Right renal pelvis (tissue), 4 donors: ENCODE data around the gene CHN2. TPM values are rescaled to one million over a fixed set of nuclear protein-coding genes. Genes with fewer than 3 reads are reported as not detected.

ENCODE experiments used
- DNase-seq, 4 donors: peaks; one replicate each; pipeline ENCODE4 v3.0.0-alpha.2; 2013; ENCODE audit warnings: low read depth in 4 of 4, low spot score in 3 of 4, missing footprints in 1 of 4
- polyA plus RNA-seq, 4 donors: library from polyadenylated mRNA; unstranded; fragments of 120-200 nt; gene quantifications; one replicate each; pipeline ENCODE4 v1.2.1, GENCODE V29; 2013; ENCODE audit not compliant: insufficient read length in 4 of 4

CHN2 gene
- polyA plus RNA-seq, 4 donors: 10.5 to 23.1 (median 17.6) TPM

DNA sequence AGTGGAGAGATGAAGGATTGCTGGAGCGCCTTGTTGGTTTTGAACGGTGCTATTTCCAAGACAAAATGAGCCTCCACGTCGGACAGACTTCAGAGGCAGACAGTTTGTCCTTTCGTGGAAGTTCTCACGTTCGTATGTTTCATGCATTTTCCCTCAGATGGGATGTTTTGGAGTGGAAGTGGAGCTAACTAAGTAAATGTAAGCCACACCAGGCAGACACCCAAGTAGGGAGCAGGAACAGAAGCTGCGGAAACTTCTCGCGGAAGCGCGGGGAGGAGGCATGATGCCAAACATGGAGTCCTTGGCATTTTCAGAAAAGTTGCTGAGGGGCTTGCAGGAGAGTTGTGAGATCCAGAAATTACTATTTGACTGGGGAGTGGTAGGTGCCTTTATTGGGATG lies 223.5 kb downstream of the CHN2 start:
- no peak for DNase-seq

DNA sequence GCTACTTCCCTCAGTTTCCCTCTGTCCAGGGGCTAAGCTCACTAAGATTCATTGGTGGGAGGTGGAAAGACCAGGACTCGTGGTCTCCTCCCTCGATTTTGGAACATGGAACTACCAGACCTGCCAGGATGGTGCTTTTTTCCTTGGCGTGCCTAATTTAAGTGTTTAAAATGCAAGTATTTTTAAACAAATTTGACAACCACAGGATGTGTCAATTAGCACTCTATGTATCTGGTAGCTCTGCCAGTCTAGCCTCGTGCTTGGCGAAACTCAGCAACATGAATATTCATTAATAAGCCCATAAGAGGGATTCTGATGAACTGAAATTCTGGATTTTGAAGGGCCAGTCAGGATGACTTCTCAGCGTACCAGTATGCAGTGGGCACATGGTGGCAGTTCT lies 224.1 kb downstream of the CHN2 start:
- no peak for DNase-seq

DNA sequence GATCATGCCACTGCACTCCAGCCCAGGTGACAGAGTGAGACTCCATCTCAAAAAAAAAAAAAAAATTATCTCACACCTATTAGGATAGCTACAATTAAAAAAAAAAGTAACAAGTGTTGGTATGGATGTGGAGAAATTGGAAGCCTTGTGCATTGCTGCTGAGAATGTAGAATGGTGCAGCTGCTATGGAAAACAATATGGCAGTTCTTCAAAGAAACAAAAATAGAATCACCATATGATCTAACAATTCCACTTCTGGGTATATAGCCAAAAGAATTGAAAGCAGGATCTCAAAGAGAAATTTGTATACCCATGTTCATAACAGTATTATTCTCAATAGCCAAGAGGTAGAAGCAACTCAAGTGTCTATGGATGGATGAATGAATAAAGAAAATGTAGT lies 225.4 kb downstream of the CHN2 start:
- DNase-seq: no peak

DNA sequence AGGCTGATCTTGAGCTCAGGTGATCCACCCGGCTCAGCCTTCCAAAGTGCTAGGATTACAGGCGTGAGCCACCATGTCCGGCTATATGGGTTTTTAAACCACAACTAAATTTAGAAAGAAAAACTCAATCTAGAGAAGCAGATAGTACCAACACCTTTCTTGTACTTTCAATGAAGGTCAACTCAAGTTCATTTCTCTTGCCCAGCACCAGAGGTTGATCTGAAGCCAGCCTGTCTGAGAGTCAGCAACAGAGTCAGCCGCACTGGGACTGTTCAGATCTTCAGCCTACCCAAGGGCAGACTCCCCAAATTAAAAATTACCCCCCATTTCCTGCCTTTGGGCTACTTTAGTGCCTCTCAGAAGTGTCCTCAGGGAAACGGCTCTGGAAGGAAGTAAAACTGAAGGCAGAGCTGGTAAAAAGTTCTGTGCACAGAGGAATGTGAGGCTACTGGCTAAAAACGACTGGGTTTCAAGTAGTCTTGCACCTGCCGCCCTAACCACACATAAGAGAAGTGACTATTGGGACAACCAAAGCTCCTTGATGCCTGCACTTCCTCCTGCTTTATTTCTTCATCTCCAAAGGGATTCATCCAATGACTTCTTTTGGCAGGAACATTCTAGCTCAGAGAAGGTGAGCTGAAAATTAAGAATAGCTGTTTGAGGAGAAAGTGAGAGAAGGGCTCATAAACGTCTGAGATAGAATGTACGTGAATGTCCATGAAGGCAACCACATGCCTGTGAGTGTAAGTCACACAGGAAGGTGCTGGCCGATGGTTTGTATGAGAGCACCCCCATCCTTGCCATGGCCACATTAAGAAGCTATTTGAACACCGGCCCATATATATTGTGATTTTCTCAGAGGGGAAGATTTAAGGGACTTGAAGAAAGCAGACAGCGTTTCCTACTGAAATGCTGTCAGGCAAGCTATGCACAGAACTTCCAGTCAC lies 226.7 kb downstream of the CHN2 start:
- no peak for DNase-seq

DNA sequence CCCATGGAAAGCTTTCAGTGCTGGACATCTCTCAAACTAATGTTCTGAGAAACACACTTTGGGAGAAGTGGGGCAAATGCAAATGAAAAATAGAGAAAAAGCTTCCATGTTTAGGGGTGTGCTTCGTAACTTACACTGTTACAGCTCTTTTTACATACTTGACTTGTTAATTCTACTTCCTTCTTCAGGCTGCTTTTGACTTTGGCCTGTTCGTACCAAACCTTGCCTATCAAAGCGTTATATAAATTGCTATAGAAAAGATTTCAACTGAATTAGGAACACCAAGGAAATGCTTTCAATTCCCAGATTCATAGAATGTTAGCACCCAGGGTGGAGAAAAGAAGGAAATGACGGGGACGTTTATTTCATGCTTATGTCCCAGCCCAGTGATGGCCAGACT lies 228.3 kb downstream of the CHN2 start:
- DNase-seq: no peak

DNA sequence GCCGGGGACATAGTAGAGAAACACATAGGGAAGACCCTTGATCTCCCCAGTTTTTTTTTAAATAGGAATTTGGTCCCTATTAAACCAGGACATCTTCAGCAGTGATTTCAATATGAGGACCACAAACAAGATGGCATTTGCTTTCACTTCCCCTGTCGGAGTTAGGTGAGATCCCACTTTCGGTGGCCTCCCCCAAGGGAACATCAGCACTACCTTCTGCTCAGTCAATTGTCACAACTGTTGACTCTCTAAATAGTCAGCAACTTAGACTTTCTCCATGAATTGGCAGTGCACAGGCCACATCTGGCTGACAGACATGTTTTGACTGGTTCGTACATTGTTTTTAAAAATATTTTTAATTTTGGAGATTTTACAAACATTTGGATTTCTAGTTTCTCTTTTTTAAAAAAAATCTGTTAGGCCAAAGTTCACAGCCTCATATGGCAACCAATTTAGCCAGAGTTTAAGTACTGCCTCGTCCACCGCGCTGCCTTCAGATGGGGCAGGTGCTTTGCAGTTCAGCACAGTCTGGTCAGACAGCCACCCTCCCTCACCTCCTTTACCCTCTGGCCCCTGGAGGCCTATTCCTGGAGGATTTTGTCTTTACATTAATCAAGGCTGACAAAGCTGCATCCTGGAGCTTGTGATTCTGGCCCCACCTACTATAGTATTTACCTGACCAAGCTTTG lies 229.9 kb downstream of the CHN2 start:
- no peak for DNase-seq

DNA sequence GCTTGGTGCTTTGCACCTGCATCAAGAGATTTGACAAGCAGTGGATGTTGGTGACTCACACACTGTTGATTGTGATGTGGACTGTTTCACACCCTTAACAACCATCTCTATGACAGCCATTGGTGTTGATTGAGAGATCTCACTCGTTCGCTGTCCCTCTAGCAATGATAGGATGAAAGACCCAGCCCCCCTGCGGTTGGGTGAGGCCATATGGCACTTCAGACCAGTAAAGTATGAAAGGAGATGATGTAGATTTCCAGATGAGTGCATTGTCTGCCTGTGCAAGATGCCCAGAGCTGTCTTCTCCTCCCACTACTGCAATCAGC lies 230.4 kb downstream of the CHN2 start:
- DNase-seq: no peak

DNA sequence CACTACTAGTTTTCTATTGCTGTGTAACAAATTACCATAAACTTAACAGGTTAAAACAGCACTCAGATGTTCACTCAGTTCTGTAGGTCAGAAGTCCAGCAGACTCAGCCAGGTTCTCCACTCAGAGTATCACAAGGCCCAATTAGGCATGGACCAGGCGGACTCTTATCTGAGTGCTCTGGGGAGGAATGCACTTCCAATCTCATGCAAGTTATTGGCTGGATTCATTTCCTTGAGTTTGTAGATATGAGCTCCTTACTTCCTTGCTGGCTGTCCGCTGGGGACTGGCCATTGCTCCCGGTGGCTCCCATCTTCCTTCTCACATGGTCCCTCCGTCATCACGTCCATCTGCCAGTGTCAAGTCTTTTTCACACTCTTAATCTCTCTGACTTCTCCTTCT lies 232.0 kb downstream of the CHN2 start:
- DNase-seq: no peak

DNA sequence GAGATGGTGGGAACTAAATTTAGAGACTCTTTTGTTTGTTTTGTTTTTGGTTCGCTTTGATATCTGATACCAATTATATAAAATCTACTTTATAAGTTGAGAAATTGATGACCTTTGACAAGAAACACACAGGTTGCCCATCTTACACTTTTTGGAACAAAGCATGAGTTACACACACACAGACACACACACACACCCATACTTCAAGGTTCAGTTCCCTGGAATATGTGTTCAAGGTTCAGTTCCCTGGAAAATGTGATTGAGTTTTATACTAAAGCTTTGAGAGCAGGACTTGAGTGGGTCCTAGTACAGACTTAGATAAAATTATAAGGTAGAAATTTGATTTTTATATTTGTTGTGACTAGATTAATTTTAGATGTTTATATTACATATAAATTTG lies 234.8 kb downstream of the CHN2 start:
- no peak for DNase-seq

DNA sequence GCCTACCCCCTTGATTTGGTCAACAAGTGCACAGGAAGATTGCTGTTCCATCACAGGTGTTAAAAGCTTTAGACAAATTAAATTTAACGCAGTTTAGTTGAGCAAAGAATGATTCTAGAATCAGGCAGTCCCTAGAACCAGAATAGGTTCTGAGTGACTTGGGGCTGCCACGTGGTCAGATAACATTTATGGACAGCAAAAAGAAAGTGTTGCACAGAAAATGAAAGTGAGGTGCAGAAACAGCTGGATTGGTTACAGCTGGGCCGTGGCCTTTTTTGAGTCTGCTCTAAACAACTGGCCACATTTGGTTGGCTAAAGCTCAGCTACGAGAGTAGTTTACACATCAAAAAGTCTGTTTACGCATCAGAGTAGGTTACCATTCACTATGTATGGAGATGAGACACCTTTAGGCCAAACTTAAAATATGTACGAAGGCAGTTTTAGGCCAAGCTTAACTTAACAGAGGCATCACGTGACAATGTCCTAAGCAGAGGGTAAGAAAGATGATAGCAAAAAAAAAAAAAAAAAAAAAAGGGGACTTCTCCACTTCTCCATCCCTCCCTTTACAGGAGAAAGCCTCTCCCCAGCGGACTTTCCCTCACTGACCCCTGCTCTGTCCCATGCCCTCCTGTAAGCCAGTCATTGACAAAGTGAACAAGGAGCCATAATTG lies 235.8 kb downstream of the CHN2 start:
- no peak for DNase-seq

DNA sequence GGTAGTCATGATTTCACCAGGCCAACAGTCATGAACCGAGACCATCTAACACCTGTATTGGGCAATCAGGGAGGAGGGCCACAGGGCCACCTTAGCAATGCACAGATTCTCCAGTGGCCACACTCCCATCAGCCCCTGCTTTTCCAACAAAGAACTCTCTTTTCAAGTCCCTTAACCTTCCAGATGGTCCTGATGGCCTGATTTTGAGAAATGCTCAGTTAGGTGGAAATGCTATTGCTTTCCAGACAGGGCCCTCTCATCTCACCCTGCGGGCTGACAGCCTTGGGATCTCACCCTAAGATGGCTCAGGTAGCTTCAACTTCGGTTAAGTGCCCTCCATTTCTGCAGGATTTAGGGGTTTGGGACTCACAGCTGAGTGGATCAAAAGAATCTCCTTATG lies 237.1 kb downstream of the CHN2 start:
- no peak for DNase-seq

DNA sequence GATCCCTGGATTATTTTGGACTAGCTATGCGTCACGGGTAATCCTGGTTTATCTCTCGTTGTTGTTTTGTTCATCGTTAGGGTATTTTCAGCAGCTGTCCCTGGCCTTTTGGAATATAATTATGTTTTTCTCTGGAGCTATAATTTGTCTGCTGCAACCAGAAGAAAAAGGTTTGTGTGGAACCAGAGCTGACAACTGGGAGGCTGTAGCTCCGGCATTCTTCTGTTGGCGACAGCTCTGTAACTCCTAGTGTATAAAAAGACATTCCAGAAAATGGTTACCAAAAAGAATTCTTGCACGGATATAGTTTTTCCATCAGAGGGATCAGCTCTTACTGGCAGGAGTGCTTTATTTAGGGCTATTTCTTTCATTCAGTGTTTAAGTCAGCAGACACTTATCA lies 238.1 kb downstream of the CHN2 start:
- DNase-seq: no peak

DNA sequence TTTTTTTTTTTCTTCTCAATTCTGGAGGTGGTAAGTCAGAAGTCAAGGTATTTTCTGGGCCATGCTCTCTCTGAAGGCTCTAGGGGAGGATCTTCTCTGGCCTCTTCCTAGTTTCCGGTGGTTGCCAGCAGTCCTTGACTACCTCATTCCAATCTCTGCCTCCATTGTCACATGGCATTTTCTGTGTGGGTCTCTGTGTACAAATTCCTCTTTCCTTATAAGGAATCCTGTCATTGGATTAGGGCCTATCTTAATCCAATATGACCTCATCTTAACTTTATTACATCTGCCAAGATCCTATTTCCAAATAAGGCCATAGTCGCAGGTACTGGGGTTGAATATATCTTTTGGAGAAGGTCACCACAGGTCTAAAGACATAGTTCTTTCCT lies 239.8 kb downstream of the CHN2 start:
- DNase-seq: no peak

DNA sequence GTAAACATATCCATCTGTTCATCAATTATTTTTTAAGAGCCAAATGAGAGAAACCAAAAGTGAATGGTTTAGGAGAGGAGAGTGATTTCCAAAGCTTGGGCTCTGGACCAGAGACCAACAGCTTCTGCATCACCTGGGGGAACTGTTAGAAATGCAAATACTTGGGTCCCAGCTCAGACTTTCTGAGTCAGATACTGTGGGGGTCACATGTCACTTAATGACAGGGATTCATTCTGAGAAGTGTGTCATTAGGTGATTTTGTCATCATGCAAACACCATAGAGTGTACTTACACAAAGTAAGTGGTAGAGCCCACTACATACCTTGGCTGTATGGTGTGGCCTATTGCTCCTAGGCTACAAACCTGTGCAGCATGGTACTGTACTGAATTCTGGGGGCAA lies 240.6 kb downstream of the CHN2 start:
- DNase-seq: no peak

DNA sequence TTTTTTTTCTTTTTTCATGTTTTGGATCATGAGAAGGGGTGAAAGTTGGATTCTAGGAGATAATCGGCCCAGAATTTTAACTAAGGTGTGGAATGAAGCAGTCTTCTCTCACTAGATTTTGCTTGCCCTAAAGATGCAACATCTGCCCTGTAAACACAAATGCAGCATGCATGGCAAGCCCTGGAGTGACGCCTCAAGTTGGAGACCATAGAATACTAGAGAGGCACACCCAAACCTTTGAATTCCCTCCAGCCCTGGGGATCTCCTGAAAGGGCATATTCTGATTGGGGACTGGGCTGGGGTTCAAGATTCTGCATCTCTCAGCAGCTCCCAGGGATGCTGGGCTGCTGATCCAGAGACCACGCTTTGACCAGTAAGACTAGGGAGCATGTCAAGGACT lies 241.3 kb downstream of the CHN2 start:
- no peak for DNase-seq

DNA sequence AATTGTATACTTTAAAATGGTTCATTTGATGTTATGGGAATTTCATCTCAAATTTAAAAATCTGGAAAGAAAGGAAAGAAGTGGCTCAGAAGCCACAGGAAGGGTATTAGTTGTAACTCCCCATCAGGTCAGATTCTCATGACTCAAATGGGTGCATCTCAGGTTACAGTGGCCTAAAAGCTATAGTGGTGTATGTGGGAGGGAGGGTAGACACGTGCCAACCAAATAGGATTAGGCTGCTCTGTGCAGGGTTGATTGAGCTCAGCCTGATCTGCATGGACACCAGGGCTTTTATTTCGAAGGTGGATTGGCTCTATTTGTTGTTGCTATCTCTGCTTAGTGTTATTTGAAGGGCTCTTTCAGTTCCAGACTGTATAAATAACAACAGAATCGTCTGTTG lies 247.6 kb downstream of the CHN2 start:
- no peak for DNase-seq

DNA sequence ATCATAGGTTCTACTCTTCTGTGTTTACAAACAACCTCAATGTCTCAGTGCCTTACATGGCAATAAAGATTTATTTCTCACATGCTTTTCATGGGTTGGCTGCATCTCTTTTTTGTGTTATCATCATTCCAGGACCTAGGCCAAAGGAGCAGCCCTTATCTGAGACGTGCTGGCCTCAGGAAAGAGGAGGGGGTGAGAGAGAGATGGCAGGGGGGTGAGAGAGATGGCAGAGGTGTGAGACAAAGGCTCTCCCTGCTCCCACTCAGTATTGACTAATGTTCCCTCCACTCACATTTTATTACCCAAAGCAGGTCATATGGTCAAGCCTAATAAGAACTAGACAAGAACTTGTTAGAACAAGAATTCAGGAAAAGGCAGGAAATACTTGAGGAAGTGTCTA lies 249.0 kb downstream of the CHN2 start:
- no peak for DNase-seq

DNA sequence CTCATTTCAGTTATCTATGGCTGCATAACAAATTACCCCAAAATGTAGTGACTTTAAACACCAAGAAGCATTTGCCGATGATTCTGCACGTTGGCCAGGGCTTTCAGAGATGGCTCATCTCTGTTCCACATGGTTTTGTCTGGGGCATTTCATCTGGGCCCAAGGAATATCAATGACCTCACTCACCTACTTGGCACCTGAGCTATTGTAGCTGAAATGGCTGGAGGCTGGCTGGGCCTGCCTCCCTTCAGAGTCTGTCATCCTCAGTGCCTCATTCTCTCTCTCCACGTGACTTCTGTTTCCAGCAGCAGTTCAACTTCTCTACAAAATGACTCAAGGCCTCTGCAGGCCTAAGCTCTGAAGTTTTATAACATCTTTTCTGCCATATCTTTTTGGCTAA lies 249.7 kb downstream of the CHN2 start:
- no peak for DNase-seq

DNA sequence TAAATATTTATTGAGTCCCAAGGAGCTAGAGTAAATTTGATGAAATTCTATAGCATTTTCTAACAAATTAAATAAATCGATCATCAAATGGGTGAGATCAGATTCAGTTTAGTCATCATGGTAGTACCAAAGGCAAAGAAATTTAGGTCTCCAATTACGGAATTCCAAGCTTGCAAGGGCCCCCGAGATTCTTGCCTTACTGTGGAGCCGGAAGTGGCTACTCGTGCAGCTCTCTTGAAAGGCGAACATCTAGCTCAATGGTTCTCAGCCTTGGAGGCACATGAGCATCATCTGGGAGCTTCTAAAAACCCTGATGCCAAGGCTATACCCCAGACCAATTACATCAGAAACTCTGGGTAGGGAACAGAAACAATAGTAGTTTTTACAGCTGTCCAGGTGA lies 251.2 kb downstream of the CHN2 start:
- no peak for DNase-seq

DNA sequence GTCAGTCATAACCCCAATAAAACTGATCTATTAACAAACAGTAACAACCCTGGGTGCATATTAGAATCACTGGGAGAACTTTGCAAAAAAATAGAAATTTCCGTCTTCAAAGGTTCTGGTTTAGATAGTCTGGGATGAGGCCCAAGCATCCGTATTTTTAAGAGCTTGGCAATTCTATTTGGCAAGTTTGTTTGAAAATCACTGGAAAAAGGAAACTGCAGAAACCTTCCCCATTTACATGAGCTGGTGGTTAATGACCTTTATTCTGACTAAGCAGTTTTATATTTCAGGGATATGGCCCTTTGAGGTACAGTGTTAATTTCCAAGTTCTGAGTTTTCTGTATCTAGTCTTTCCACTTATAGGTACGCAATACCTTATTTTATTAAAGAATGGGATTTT lies 253.3 kb downstream of the CHN2 start:
- DNase-seq: no peak

DNA sequence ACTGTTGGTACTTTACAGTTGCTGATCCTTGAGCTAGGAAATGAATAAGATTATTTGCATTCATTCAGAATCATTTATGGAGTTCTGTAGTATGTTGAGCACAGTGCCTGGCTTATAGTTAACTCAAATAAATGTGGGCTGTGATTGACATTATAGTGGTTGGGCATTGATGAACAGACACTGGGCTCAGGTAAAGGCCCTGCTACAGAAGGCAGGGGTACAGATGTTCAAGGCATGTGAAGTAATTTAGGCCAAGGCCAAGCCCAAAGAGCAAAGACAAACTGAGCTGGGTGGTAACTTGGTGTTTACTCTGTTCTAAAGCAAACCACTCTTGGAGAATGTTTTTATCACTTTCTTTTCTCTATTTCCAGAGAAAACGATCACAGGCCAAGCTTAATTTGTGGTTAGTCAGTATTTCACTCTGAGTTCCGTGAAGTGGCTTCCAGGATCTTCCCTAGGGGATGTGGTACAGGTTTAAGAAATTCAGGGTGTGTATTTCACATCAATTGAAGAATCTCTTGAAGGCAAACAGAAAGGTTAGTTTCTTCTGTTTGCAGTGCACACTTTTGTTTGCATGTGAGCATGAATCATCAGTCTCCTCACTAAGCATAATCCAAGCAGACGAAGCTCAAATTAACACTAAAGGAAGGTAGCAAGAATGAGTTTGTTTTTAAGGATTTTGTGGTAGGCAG lies 255.1 kb downstream of the CHN2 start:
- DNase-seq: no peak
